ENCODE data around the gene CALM1. TPM values are rescaled to one million over a fixed set of nuclear protein-coding genes. Genes with fewer than 3 reads are reported as not detected.
A peak's percentile ranks its signal among the peaks of the same experiment; 100 is the strongest.
"Not testable (repeated sequence)": the region's sequence is repeated elsewhere in the genome, so short reads cannot be mapped to it uniquely, and the experiment has no call there.

CALM1 gene
- total and polyA plus RNA-seq, 2 experiments from 2014 or later: 74.6 to 236 TPM

DNA sequence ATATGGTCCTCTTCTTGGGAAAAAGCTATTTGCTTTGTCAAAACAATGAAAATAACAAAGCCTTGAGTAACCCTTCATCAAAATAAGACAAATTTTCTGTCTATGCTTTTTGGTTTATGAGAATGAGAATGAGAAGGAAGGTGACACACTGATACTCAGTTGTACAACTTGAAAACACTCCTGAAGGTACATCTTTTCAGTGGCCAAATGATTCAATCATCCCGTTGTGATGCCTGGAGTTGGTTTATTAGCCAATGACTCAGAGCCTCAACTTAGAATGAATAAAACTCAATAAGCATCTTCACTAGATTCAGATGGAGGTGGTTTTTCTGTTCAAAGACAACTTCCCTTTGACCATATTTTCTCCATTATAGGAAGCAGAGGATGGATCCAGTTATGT lies 7.8 kb upstream of the CALM1 start:
- no peak for DNase-seq (ENCODE audit: low read depth in 1 of 2, low spot score in 1 of 2)
- Histone ChIP-seq H3K9me3 (ENCODE audit: low read depth) (no peaks in the 10 kb centered on the region), H3K4me1 (ENCODE audit: low read depth) (peaks cover 13% of the 10 kb centered on the region), H3K27ac (no peak overlapping the region), H3K36me3 (no peaks in the 10 kb centered on the region), H3K27me3 (no peaks in the 10 kb centered on the region), H3K4me3 (no peak overlapping the region)
- TF ChIP-seq, protein P1, sequence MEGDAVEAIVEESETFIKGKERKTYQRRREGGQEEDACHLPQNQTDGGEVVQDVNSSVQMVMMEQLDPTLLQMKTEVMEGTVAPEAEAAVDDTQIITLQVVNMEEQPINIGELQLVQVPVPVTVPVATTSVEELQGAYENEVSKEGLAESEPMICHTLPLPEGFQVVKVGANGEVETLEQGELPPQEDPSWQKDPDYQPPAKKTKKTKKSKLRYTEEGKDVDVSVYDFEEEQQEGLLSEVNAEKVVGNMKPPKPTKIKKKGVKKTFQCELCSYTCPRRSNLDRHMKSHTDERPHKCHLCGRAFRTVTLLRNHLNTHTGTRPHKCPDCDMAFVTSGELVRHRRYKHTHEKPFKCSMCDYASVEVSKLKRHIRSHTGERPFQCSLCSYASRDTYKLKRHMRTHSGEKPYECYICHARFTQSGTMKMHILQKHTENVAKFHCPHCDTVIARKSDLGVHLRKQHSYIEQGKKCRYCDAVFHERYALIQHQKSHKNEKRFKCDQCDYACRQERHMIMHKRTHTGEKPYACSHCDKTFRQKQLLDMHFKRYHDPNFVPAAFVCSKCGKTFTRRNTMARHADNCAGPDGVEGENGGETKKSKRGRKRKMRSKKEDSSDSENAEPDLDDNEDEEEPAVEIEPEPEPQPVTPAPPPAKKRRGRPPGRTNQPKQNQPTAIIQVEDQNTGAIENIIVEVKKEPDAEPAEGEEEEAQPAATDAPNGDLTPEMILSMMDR (IDR thresholded peaks at IDR 0.05; ENCODE audit: low read depth, low read length): no peak

DNA sequence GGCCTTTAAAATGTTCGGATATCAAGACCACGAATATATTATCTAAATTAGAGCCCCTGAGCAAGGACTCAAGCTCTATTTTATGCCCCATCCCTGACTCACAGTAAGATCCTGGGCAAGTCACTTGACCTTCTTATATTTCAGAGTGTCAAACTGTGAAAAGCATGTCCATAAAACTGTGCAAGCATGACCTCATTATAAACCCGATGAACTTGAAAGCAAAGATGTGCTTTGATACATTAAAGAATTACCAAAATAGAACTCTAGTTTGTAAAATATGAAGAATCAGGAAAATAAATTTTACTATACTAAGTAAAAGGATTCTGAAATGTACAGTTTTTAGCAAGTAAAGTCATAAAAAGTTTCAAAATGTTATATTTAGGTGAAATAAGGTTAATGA lies 2.9 kb upstream of the CALM1 start:
- TF ChIP-seq, protein P1 (IDR thresholded peaks at IDR 0.05; ENCODE audit: low read depth, low read length): no peak
- no peaks in the 10 kb centered on the region for H3K9me3 ChIP-seq (ENCODE audit: low read depth)
- DNase-seq (ENCODE audit: low read depth in 1 of 2, low spot score in 1 of 2): no peak
- H3K4me3 ChIP-seq: no peak overlapping the region
- peaks cover 3% of the 10 kb centered on the region for H3K4me1 ChIP-seq (ENCODE audit: low read depth)
- no peak overlapping the region for H3K27ac ChIP-seq
- H3K36me3 ChIP-seq: no peaks in the 10 kb centered on the region
- no peaks in the 10 kb centered on the region for H3K27me3 ChIP-seq

DNA sequence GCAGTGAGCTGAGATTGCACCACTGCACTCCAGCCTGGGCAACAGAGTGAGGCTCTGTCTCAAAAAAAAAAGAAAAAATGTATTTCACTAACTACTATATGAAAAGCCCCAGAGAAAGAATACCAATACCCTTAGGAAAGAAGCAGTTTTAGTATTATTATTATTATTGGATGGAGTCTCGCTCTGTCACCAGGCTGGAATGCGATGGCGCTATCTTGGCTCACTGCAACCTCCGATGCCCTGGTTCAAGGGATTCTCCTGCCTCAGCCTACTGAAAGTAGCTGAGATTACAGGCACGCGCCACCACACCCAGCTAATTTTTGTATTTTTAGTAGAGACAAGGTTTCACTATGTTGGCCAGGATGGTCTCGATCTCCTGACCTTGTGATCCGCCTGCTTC lies 2.0 kb upstream of the CALM1 start:
- H3K4me3 ChIP-seq; H3K27me3 ChIP-seq; H3K9me3 ChIP-seq (ENCODE audit: low read depth); DNase-seq (ENCODE audit: low read depth in 1 of 2, low spot score in 1 of 2); H3K4me1 ChIP-seq (ENCODE audit: low read depth); H3K27ac ChIP-seq; H3K36me3 ChIP-seq: not testable (repeated sequence)

DNA sequence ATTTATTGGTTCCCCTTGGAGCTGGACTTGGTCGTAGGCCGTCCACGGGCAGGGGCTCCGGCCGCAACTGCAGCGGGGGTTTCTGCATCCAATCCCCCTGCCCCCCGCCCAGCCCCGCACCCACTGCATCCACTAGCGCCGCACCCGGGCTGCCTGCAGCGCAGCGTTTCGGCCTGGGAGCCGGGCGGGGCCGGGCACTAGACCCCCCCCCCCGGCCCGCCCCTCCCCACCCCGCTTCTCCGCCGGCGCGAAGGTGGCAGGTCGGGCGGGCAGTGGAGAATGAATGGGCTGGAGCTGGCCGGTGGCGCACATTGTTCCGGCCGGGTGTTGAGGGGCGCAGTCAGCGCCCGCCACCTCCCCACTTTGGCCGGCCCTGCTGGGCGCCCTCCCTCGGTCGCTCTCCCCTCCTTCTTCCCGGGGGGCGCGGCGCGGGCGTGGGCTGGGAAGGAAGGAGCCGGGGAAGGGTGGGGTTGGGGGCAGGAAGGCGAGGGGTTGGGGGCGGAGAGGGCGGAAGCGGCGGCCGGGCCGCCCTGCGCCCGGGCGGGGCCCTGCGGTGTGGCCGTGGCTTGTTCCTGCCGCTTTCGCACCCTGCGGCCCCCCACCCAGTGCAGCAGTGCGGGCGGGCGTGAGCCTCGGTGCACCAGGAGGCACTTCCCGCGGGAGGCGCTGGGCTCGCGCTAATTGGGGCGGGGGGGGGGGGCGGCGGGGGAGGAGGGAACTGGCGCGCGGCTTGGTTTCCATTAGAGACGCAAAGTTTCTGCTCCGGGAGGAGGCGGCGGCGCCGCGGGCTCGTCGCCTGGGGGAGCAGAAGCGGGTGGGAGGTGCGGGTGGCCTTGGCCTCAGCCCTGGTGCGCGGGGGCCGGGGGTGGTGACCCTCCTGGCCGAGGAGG lies 841 bp downstream of the CALM1 start:
- peaks cover 18% of the 10 kb centered on the region for H3K36me3 ChIP-seq
- H3K27ac ChIP-seq: no peak overlapping the region
- H3K4me3 ChIP-seq: peak overlapping the region; percentile 94
- H3K9me3 ChIP-seq (ENCODE audit: low read depth): no peaks in the 10 kb centered on the region
- H3K4me1 ChIP-seq (ENCODE audit: low read depth): peaks cover 3% of the 10 kb centered on the region
- peak; percentile 45 to 57 for DNase-seq (ENCODE audit: low read depth in 1 of 2, low spot score in 1 of 2)
- TF ChIP-seq, protein P1 (IDR thresholded peaks at IDR 0.05; ENCODE audit: low read depth, low read length): no peak
- no peaks in the 10 kb centered on the region for H3K27me3 ChIP-seq

DNA sequence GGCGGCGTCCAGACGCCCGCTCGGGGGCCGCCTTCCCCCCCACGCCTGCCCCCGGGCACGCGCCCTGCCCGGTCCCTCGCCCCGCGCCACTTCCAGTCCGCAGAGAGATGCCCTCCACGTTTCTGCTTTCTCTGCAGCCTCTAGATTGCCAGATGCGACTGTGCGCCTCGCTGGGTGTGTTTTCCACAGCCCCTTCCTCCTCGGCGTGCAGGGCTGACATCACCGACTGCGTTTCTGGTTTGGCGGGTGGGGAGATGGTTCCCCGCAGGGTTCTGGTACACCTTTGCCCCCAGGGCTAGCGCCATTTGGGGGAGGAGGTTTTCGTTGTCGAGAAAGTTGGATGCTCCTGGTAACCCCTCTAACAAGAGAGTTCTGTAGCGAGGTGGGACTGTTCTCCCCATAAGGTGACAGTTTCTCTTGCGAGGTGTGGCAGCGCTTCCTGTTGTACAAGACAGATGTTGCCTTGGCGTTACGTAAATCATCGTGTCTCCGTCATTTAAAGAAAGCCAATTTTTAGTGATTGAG lies 1.5 kb downstream of the CALM1 start:
- H3K4me3 ChIP-seq: peak overlapping the region; percentile 94
- peaks cover 25% of the 10 kb centered on the region for H3K36me3 ChIP-seq
- TF ChIP-seq, protein P1 (IDR thresholded peaks at IDR 0.05; ENCODE audit: low read depth, low read length): no peak
- peaks cover 3% of the 10 kb centered on the region for H3K4me1 ChIP-seq (ENCODE audit: low read depth)
- H3K9me3 ChIP-seq (ENCODE audit: low read depth): no peaks in the 10 kb centered on the region
- DNase-seq (ENCODE audit: low read depth in 1 of 2, low spot score in 1 of 2): peak; percentile 40 to 47
- H3K27me3 ChIP-seq: no peaks in the 10 kb centered on the region
- no peak overlapping the region for H3K27ac ChIP-seq

Measured in cardiac muscle cell (in vitro differentiated cells and primary cell).